Breast epithelium (tissue), 3 donors: Measurements from ENCODE around the gene GP1BA.

Experiments used
- CTCF ChIP-seq, 3 donors: fragments of 450-650 bp; IDR thresholded peaks; one replicate each; pipeline ENCODE4 v1.5.1; 2016 to 2017; ENCODE audit warnings: antibody characterized with exemption in 3 of 3, mild to moderate bottlenecking in 3 of 3, moderate library complexity in 3 of 3
- POLR2A ChIP-seq: fragments of 450-650 bp; IDR thresholded peaks from one replicate; pipeline ENCODE4 v1.6.1; 2016; ENCODE audit warnings: antibody characterized with exemption, mild to moderate bottlenecking, moderate library complexity
- POLR2AphosphoS5 ChIP-seq, 3 donors: sonication (generic); formaldehyde crosslinking; IDR thresholded peaks; one replicate each; pipeline ENCODE4 v1.6.1; 2017; ENCODE audit warnings: antibody characterized with exemption in 3 of 3

DNA sequence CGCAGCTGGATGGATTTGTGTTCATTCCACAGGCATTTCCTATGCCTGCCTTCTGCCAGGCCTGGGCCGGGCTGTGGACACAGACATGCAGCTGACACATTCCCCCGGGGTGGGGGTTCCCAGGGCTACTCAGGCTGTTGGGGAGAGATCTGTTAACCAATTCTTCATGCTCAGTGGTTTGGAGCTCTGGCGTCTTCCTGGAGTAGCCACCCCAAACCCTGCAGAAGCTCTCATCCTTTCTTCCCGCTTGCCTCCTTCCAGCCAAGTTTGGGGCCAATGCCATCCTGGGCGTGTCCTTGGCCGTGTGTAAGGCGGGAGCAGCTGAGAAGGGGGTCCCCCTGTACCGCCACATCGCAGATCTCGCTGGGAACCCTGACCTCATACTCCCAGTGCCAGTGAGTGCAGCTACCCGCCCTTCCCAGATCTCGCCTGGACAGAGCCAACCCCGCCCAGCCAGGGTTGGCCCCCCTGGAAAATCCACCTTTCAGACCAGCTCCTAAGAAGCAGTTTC is 21.4 kb downstream of the GP1BA start:
- TF ChIP-seq POLR2A (no peak), CTCF (IDR thresholded peaks at IDR 0.05) (no peak), POLR2AphosphoS5 (IDR thresholded peaks at IDR 0.05) (no peak)
